ENCODE results near the gene CSTB.
A peak's percentile ranks its signal among the peaks of the same experiment; 100 is the strongest.

CSTB gene

GRCh38 chr21:43812957-43813655, 37.0 kb upstream of the CSTB start:
- H3K36me3 ChIP-seq (ENCODE audit: low read depth) = no peaks in the 10 kb centered on the region
- TF ChIP-seq CTCF (IDR thresholded peaks at IDR 0.05; ENCODE audit: poor library complexity, severe bottlenecking) = no peak
- H3K9me3 ChIP-seq (ENCODE audit: severe bottlenecking) = no peaks in the 10 kb centered on the region
- DNase-seq (ENCODE audit: low spot score) = no peak
- H3K4me3 ChIP-seq (ENCODE audit: severe bottlenecking) = no peak overlapping the region
- ATAC-seq (ENCODE audit: low read depth) = no peak
- H3K4me1 ChIP-seq (ENCODE audit: insufficient read depth, poor library complexity, severe bottlenecking) = peaks cover 15% of the 10 kb centered on the region
- H3K27me3 ChIP-seq (ENCODE audit: insufficient read depth, poor library complexity, severe bottlenecking) = no peaks in the 10 kb centered on the region
- H3K27ac ChIP-seq (ENCODE audit: poor library complexity, severe bottlenecking) = peak overlapping the region; percentile 32

GRCh38 chr21:43812139-43812821, 36.2 kb upstream of the CSTB start:
- no peak for DNase-seq (ENCODE audit: low spot score)
- ATAC-seq (ENCODE audit: low read depth) = peak; percentile 73
- H3K4me1 ChIP-seq (ENCODE audit: insufficient read depth, poor library complexity, severe bottlenecking) = peaks cover 15% of the 10 kb centered on the region
- peak overlapping the region; percentile 32 for H3K27ac ChIP-seq (ENCODE audit: poor library complexity, severe bottlenecking)
- peak overlapping the region; percentile 2 for H3K4me3 ChIP-seq (ENCODE audit: severe bottlenecking)
- H3K9me3 ChIP-seq (ENCODE audit: severe bottlenecking) = no peaks in the 10 kb centered on the region
- no peak for TF ChIP-seq CTCF (IDR thresholded peaks at IDR 0.05; ENCODE audit: poor library complexity, severe bottlenecking)
- H3K27me3 ChIP-seq (ENCODE audit: insufficient read depth, poor library complexity, severe bottlenecking) = no peaks in the 10 kb centered on the region
- H3K36me3 ChIP-seq (ENCODE audit: low read depth) = no peaks in the 10 kb centered on the region

DNA sequence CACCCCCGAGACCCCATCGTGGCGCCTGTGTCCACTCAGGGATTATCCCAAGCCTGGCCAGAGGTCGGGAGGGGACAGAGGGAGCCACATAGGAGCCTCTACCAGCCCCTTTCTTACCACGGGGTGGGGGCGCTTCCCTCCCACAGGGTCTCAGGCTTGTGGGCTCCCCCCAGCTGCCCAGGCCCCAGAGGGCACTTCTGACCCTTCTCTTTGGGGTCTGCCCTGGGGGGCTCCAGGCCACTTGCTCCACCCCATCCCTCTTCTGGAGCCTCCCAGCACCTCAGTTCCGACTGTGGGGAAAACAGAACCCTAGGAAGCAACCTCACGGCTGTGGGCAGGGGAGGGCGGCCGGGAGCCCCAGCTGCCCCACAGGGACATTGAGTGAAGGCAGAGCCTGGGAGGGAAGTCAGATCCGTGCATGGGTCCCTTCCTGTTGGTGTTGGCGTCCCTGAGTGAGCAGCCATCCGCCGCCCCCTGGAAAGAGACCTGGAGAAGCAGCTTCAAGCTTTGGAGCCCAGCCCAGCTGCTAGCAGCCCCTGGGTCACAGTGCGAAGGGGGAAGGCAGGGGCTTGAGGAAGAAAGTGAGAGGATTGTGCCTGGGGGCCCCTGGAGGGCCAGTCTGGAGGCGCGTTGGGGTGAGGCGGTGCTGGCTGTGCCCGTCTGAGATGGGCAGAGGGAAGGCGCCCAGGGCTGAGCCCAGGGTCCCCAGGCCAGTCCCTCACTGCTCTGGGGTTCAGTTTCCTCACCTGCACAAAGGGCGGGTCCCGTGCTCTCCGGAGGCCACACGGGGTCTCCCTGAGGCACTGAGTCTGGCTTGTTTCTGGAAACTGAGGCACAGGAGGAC, 35.4 kb upstream of the CSTB start:
- Histone ChIP-seq H3K4me1 (ENCODE audit: insufficient read depth, poor library complexity, severe bottlenecking) (peaks cover 15% of the 10 kb centered on the region), H3K36me3 (ENCODE audit: low read depth) (no peaks in the 10 kb centered on the region), H3K27ac (ENCODE audit: poor library complexity, severe bottlenecking) (peak overlapping the region; percentile 32), H3K4me3 (ENCODE audit: severe bottlenecking) (peak overlapping the region; percentile 2), H3K9me3 (ENCODE audit: severe bottlenecking) (no peaks in the 10 kb centered on the region), H3K27me3 (ENCODE audit: insufficient read depth, poor library complexity, severe bottlenecking) (no peaks in the 10 kb centered on the region)
- ATAC-seq (ENCODE audit: low read depth) = no peak
- DNase-seq (ENCODE audit: low spot score) = no peak
- no peak for TF ChIP-seq CTCF (IDR thresholded peaks at IDR 0.05; ENCODE audit: poor library complexity, severe bottlenecking)

DNA sequence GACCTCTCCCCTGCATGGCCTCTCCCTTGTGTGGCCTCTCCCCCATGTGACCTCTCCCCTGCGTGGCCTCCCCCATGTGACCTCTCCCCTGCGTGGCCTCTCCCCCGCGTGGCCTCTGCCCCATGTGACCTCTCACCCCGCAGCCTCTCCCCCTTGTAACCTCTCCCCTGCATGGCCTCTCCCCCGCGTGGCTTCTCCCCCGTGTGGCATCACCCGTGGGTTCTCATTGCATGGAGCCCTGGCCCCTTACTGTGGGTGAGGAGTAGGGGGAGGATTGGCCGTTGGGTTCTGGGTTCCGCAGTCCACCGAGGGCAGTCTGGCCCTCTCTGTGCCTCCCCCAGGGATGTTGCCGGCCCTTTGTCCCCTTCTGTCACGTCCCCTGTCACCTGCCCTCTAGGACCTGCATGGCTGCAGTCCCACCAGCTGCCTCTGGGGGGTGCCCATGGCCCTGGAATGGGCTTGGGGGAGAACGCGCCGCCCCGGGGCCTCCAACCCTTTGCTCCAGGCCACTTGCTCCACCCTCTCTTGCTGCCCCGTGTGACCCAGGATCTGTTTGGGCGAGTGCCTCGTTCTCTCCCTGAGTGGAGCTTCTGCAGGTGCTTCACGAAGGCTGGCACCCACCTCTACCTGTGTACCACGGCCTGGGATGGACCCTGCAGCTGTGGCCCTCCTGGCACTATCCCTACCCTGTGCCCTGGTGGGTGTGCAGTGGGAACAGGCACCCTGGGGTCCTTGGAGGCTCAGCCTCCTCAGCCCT, 34.6 kb upstream of the CSTB start:
- ATAC-seq (ENCODE audit: low read depth) = peak; percentile 28
- Histone ChIP-seq H3K4me1 (ENCODE audit: insufficient read depth, poor library complexity, severe bottlenecking) (peaks cover 15% of the 10 kb centered on the region), H3K27me3 (ENCODE audit: insufficient read depth, poor library complexity, severe bottlenecking) (no peaks in the 10 kb centered on the region), H3K9me3 (ENCODE audit: severe bottlenecking) (no peaks in the 10 kb centered on the region), H3K27ac (ENCODE audit: poor library complexity, severe bottlenecking) (no peak overlapping the region), H3K4me3 (ENCODE audit: severe bottlenecking) (no peak overlapping the region), H3K36me3 (ENCODE audit: low read depth) (peaks cover 3% of the 10 kb centered on the region; the same call in 1 of the 2 replicates)
- DNase-seq (ENCODE audit: low spot score) = no peak
- TF ChIP-seq CTCF (IDR thresholded peaks at IDR 0.05; ENCODE audit: poor library complexity, severe bottlenecking) = peak; percentile 84

Measured in RWPE2 (cell line).